ENCODE measurements around the gene LDLRAD4.

LDLRAD4 gene

DNA sequence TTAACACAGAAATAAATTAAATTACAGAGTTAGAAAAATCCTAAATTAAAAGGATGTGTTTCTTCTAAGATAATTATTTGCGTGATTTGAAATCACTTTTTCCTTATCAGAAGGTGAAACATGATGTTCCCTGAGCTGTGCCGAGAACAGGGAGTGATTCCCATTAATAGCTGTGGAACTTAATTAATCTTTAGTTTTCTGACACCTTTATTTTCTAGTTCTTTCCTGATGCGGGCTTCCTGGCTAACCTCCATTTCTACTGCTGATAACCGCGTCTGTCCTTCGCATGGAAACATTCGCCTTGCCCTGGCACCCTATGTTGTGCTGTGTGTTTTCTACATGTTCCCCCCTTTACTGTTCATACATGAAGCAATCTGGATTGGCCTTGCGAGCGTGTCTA, 334.9 kb downstream of the LDLRAD4 start:
- no peak overlapping the region for H3K9ac ChIP-seq (ENCODE audit: low read length)
- no peaks in the 10 kb centered on the region for H3K27me3 ChIP-seq (ENCODE audit: control insufficient read depth, insufficient read depth, low read length)
- no peaks in the 10 kb centered on the region for H3K36me3 ChIP-seq (ENCODE audit: control insufficient read depth, insufficient read depth, low read length)
- no peaks in the 10 kb centered on the region for H3K4me1 ChIP-seq (ENCODE audit: control insufficient read depth, insufficient read depth, low read length)
- H3K27ac ChIP-seq (ENCODE audit: low read depth, low read length), result no peak overlapping the region
- H3K4me3 ChIP-seq (ENCODE audit: low read depth, low read length), result no peak overlapping the region
- no peaks in the 10 kb centered on the region for H3K9me3 ChIP-seq (ENCODE audit: control insufficient read depth, insufficient read depth, low read depth, low read length)

DNA sequence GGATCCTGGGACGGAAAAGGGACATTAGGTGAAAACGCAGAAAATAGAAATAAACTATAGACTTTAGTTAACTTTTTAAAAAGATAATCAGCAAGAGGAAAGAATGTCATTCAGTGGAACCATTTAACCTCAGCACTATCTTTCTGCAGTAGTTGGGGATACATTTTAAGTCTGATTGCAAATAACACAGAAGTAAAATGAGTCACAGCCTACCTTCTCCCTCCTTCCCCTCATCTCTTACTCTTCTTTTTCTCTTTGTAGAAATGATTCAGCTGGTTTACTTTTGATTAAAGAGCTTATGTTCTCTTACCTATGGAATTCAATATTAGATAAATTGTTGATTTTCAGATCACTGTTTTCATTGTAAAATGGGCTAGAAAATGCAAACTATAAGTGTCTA, 336.6 kb downstream of the LDLRAD4 start:
- H3K4me1 ChIP-seq (ENCODE audit: control insufficient read depth, insufficient read depth, low read length), result no peaks in the 10 kb centered on the region
- H3K9me3 ChIP-seq (ENCODE audit: control insufficient read depth, insufficient read depth, low read depth, low read length), result no peaks in the 10 kb centered on the region
- H3K9ac ChIP-seq (ENCODE audit: low read length), result no peak overlapping the region
- no peaks in the 10 kb centered on the region for H3K27me3 ChIP-seq (ENCODE audit: control insufficient read depth, insufficient read depth, low read length)
- no peak overlapping the region for H3K27ac ChIP-seq (ENCODE audit: low read depth, low read length)
- H3K4me3 ChIP-seq (ENCODE audit: low read depth, low read length), result no peak overlapping the region
- H3K36me3 ChIP-seq (ENCODE audit: control insufficient read depth, insufficient read depth, low read length), result no peaks in the 10 kb centered on the region

DNA sequence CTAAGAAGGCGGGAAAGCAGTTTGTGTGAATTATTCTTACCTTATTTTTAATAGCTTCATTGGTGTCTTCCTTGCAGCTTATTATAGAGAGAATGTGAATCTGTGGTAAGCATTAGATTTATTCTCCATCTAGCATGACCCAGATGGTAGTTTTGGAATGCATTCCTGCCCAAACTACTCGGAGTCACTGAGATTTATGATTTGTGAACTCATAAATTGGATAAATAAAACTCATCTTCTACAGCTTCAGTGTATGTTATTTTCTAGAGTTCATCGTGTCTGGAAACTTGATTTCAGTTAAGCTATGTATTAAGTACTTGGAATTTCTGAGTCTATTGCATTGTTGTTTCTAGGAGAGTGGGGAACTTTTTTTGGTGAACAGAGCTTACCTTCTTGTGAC, 337.3 kb downstream of the LDLRAD4 start:
- Histone ChIP-seq H3K36me3 (ENCODE audit: control insufficient read depth, insufficient read depth, low read length) (no peaks in the 10 kb centered on the region), H3K4me1 (ENCODE audit: control insufficient read depth, insufficient read depth, low read length) (no peaks in the 10 kb centered on the region), H3K4me3 (ENCODE audit: low read depth, low read length) (no peak overlapping the region), H3K9ac (ENCODE audit: low read length) (no peak overlapping the region), H3K27me3 (ENCODE audit: control insufficient read depth, insufficient read depth, low read length) (no peaks in the 10 kb centered on the region), H3K27ac (ENCODE audit: low read depth, low read length) (no peak overlapping the region), H3K9me3 (ENCODE audit: control insufficient read depth, insufficient read depth, low read depth, low read length) (no peaks in the 10 kb centered on the region)

DNA sequence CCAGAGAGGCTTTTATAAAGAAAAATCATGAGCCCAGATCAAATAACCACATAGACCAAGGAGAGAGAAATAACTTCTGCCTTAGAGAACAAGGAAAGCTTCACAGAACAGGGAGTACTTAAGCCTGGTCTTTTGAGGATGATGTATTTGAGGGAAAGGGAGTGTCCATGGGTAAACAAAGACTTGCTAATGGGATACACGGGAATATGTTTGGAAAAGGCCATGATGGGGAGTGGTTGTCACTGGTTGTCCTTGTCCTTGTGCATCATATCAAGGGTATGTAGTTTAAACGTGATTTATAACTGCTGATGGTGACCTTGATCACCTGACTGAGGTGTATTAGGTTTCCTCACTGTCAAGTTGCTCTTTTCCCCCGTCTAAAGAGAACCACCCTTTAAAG, 337.9 kb downstream of the LDLRAD4 start:
- H3K4me3 ChIP-seq (ENCODE audit: low read depth, low read length), result no peak overlapping the region
- no peak overlapping the region for H3K27ac ChIP-seq (ENCODE audit: low read depth, low read length)
- H3K36me3 ChIP-seq (ENCODE audit: control insufficient read depth, insufficient read depth, low read length), result no peaks in the 10 kb centered on the region
- H3K4me1 ChIP-seq (ENCODE audit: control insufficient read depth, insufficient read depth, low read length), result no peaks in the 10 kb centered on the region
- H3K27me3 ChIP-seq (ENCODE audit: control insufficient read depth, insufficient read depth, low read length), result no peaks in the 10 kb centered on the region
- H3K9me3 ChIP-seq (ENCODE audit: control insufficient read depth, insufficient read depth, low read depth, low read length), result no peaks in the 10 kb centered on the region
- no peak overlapping the region for H3K9ac ChIP-seq (ENCODE audit: low read length)

DNA sequence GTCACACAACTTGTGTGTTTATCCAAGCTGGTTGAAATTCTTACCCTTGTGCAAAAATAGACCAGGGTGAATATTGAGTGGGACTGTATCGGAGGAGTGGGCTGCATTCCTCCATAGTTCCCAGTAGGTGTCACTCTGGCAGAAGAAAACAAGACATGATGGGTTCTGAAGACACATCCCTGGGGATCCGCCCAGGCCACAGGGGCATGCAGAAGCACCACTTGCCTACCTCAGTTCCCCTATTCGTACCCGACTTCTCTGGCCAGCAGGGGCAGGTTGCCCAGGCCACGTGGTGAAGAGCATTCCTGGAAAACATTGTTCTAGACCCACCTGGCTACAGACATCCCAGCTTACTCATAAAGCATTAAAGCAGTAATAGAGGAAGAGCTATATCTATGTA, 339.6 kb downstream of the LDLRAD4 start:
- Histone ChIP-seq H3K27me3 (ENCODE audit: control insufficient read depth, insufficient read depth, low read length) (no peaks in the 10 kb centered on the region), H3K36me3 (ENCODE audit: control insufficient read depth, insufficient read depth, low read length) (no peaks in the 10 kb centered on the region), H3K27ac (ENCODE audit: low read depth, low read length) (no peak overlapping the region), H3K4me1 (ENCODE audit: control insufficient read depth, insufficient read depth, low read length) (no peaks in the 10 kb centered on the region), H3K9ac (ENCODE audit: low read length) (no peak overlapping the region), H3K4me3 (ENCODE audit: low read depth, low read length) (no peak overlapping the region), H3K9me3 (ENCODE audit: control insufficient read depth, insufficient read depth, low read depth, low read length) (no peaks in the 10 kb centered on the region)

DNA sequence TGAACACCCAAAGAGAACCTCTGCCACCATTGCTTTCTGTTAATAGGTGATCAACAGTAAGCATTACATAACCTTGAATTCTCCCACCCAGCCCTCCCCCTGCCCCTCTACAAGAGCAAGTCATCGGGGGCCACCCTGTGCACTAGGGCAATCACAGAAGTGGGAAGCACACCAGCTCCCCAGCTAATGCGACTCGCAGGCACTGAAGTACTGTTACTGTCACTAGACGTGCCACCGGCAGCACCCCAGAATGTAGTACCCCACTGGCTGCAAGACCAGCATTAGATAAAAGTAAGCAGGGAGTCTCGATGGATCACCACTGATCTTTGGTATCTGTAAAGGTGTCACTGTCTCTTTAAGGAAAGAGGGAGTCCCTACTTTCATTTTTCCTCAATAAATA, 340.2 kb downstream of the LDLRAD4 start:
- H3K27ac ChIP-seq (ENCODE audit: low read depth, low read length), result no peak overlapping the region
- no peaks in the 10 kb centered on the region for H3K4me1 ChIP-seq (ENCODE audit: control insufficient read depth, insufficient read depth, low read length)
- H3K27me3 ChIP-seq (ENCODE audit: control insufficient read depth, insufficient read depth, low read length), result no peaks in the 10 kb centered on the region
- H3K4me3 ChIP-seq (ENCODE audit: low read depth, low read length), result no peak overlapping the region
- H3K36me3 ChIP-seq (ENCODE audit: control insufficient read depth, insufficient read depth, low read length), result no peaks in the 10 kb centered on the region
- H3K9ac ChIP-seq (ENCODE audit: low read length), result no peak overlapping the region
- no peaks in the 10 kb centered on the region for H3K9me3 ChIP-seq (ENCODE audit: control insufficient read depth, insufficient read depth, low read depth, low read length)

DNA sequence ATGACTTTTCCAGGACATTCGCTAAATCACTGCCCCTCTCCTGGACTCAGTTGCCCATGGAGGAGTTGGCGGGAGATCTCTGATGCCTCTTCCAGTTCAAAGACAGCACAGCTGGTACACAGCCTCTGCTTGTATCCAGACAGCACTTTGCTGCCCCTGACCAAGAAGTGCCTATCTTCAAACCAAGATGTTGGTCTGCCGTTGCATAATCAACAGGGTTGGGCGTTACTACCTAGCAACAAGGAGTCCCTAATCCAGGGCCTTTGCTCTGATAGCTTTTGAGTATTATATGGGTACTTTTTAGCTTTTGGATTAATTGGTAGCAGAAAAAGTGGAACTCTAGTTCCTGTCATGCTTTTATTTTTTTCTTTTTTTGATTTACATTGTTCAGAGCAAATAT, 341.2 kb downstream of the LDLRAD4 start:
- no peaks in the 10 kb centered on the region for H3K4me1 ChIP-seq (ENCODE audit: control insufficient read depth, insufficient read depth, low read length)
- H3K27ac ChIP-seq (ENCODE audit: low read depth, low read length), result no peak overlapping the region
- no peak overlapping the region for H3K9ac ChIP-seq (ENCODE audit: low read length)
- H3K27me3 ChIP-seq (ENCODE audit: control insufficient read depth, insufficient read depth, low read length), result no peaks in the 10 kb centered on the region
- no peaks in the 10 kb centered on the region for H3K36me3 ChIP-seq (ENCODE audit: control insufficient read depth, insufficient read depth, low read length)
- no peaks in the 10 kb centered on the region for H3K9me3 ChIP-seq (ENCODE audit: control insufficient read depth, insufficient read depth, low read depth, low read length)
- H3K4me3 ChIP-seq (ENCODE audit: low read depth, low read length), result no peak overlapping the region

DNA sequence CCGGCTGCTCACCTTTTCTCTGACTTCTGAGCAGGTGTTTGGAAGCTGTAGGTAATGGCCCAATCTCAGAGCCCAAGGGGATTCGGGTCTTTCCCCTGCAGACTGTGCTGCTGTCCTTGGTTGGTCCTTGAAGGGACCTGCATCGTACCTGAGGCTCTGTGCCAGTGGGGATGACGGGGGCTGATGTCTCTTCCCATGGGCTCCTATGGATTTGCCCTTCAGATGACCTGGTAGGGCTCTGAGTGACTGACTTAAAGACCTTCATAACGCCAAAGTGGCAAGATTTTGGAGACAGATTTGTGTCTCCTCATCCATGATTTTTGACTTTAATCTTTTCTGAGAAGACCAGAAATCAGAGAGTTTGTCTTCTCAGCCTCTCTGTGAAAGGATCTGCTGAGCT, 341.7 kb downstream of the LDLRAD4 start:
- Histone ChIP-seq H3K4me3 (ENCODE audit: low read depth, low read length) (no peak overlapping the region), H3K9me3 (ENCODE audit: control insufficient read depth, insufficient read depth, low read depth, low read length) (no peaks in the 10 kb centered on the region), H3K4me1 (ENCODE audit: control insufficient read depth, insufficient read depth, low read length) (no peaks in the 10 kb centered on the region), H3K36me3 (ENCODE audit: control insufficient read depth, insufficient read depth, low read length) (no peaks in the 10 kb centered on the region), H3K27ac (ENCODE audit: low read depth, low read length) (no peak overlapping the region), H3K27me3 (ENCODE audit: control insufficient read depth, insufficient read depth, low read length) (no peaks in the 10 kb centered on the region), H3K9ac (ENCODE audit: low read length) (no peak overlapping the region)

DNA sequence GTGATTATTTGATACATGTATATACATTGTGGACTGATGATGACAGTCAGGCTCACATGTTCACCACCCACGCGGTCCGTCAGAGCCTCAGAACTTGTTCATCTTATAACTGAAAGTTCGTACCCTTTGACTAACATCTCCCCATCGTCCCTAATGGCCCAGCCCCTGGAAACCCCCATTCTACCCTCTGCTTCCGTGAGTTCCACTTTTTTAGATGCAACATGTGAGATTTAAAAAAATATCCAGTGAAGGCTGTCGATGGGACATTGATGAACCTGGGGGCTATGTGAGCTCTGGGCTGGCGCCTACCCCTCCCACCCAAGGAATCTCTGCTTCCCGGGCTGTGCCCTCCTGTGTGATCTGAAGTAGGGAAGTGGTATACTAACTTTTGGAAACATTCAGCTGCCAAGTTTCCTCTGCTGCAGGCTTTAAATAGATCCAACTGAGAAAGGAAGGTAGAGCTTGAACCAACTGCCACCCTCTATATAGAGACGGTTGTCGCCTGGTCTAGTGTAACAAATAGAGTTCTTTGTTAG, 344.0 kb downstream of the LDLRAD4 start:
- H3K27ac ChIP-seq (ENCODE audit: low read depth, low read length), result no peak overlapping the region
- peaks cover 9% of the 10 kb centered on the region for H3K4me1 ChIP-seq (ENCODE audit: control insufficient read depth, insufficient read depth, low read length)
- no peak overlapping the region for H3K4me3 ChIP-seq (ENCODE audit: low read depth, low read length)
- H3K9ac ChIP-seq (ENCODE audit: low read length), result no peak overlapping the region
- no peaks in the 10 kb centered on the region for H3K36me3 ChIP-seq (ENCODE audit: control insufficient read depth, insufficient read depth, low read length)
- no peaks in the 10 kb centered on the region for H3K9me3 ChIP-seq (ENCODE audit: control insufficient read depth, insufficient read depth, low read depth, low read length)
- H3K27me3 ChIP-seq (ENCODE audit: control insufficient read depth, insufficient read depth, low read length), result no peaks in the 10 kb centered on the region

DNA sequence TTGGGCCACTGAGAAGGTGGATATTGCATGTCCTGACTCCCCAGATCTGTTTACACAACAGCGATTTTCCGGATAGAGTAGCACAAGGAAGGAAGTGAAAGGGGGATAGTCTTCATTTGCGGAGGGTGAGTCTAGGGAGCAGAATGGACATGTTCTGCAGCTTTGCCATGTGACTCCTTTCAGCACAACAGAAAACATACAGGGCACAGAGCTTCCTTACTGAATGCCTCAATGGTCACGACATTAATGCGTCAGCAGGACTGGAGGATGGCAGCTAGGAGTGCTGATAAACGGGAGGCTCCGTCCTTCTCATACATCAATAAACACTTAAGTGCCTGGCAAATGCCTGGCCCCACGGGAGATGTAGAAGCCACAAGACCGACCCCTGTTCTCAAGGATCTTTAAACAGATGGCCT, 344.8 kb downstream of the LDLRAD4 start:
- Histone ChIP-seq H3K9me3 (ENCODE audit: control insufficient read depth, insufficient read depth, low read depth, low read length) (no peaks in the 10 kb centered on the region), H3K9ac (ENCODE audit: low read length) (no peak overlapping the region), H3K27me3 (ENCODE audit: control insufficient read depth, insufficient read depth, low read length) (no peaks in the 10 kb centered on the region), H3K27ac (ENCODE audit: low read depth, low read length) (no peak overlapping the region), H3K36me3 (ENCODE audit: control insufficient read depth, insufficient read depth, low read length) (no peaks in the 10 kb centered on the region), H3K4me1 (ENCODE audit: control insufficient read depth, insufficient read depth, low read length) (peaks cover 9% of the 10 kb centered on the region), H3K4me3 (ENCODE audit: low read depth, low read length) (no peak overlapping the region)

DNA sequence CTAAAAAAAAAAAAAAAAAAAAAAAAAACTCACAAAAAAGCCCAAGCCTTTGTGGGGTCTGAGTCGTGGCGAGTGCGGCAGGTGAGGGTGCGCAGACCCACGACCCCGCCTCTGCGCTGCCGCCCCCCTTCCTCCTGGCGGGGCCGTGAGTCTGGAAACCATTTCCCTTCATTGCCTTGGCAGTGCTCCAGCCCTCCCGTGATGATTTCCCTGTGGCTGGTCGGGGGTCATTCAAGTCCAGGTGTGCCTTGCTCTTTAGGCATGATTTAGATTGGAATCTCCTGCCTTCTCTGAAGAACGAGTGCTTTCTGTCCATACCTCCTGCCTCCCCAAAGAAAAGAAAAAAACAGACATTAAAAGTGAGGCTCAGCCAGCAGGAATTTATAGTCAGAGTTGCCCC, 346.0 kb downstream of the LDLRAD4 start:
- H3K4me3 ChIP-seq (ENCODE audit: low read depth, low read length), result no peak overlapping the region
- H3K9me3 ChIP-seq (ENCODE audit: control insufficient read depth, insufficient read depth, low read depth, low read length), result no peaks in the 10 kb centered on the region
- no peaks in the 10 kb centered on the region for H3K27me3 ChIP-seq (ENCODE audit: control insufficient read depth, insufficient read depth, low read length)
- H3K9ac ChIP-seq (ENCODE audit: low read length), result no peak overlapping the region
- peaks cover 9% of the 10 kb centered on the region for H3K4me1 ChIP-seq (ENCODE audit: control insufficient read depth, insufficient read depth, low read length)
- no peak overlapping the region for H3K27ac ChIP-seq (ENCODE audit: low read depth, low read length)
- H3K36me3 ChIP-seq (ENCODE audit: control insufficient read depth, insufficient read depth, low read length), result no peaks in the 10 kb centered on the region

DNA sequence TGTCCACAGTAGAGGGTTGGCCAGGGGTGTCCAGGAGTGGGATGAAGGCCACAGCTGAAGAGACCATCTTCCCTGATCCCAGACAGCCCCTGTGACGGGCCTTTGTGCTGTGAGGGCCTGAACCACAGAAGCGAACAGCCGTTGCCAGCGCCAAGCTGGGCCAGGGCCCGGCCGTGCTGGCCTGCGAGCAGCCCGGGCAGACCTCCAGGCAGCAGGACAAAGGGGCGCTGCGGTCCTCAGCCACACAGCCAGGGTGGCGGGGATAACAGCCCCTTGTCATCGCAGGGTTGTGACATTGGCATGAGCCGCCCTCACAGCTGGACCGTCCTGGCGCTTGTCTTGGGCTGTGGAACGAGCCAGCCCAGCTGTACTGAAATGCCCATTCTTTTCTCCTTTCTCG, 346.7 kb downstream of the LDLRAD4 start:
- Histone ChIP-seq H3K36me3 (ENCODE audit: control insufficient read depth, insufficient read depth, low read length) (no peaks in the 10 kb centered on the region), H3K27me3 (ENCODE audit: control insufficient read depth, insufficient read depth, low read length) (no peaks in the 10 kb centered on the region), H3K27ac (ENCODE audit: low read depth, low read length) (no peak overlapping the region), H3K4me1 (ENCODE audit: control insufficient read depth, insufficient read depth, low read length) (peaks cover 9% of the 10 kb centered on the region), H3K4me3 (ENCODE audit: low read depth, low read length) (no peak overlapping the region), H3K9me3 (ENCODE audit: control insufficient read depth, insufficient read depth, low read depth, low read length) (no peaks in the 10 kb centered on the region), H3K9ac (ENCODE audit: low read length) (no peak overlapping the region)

Measured in HUES6 (cell line).